HepG2 (cell line): ENCODE results near the gene SLCO3A1. TPM values are rescaled to one million over a fixed set of nuclear protein-coding genes. Genes with fewer than 3 reads are reported as not detected.

Experiments
- ATAC-seq: fragments of 200-7000 bp; cut with Tn5 transposase; 3 replicates; pipeline ENCODE4 v1.9.1; 2020; ENCODE audit warnings: mild to moderate bottlenecking, moderate library complexity
- BruUV-seq: library from RNA; stranded (reverse); fragments of 400-500 nt; replicated peaks from 2 replicates; lab custom pipeline; 2021; lab: Mats Ljungman, UMichigan
- CTCF ChIA-PET: fragments of 300-600 bp; formaldehyde crosslinking; extraction: SDS; loops from one replicate; lab custom pipeline; 2021; ENCODE audit warnings: low total read pairs, inconsistent platforms, low intra/inter-chr PET ratio; lab: Yijun Ruan, JAX
- POLR2A ChIA-PET: fragments of 350-600 bp; sonication (Branson Sonifier 250); formaldehyde crosslinking; loops from one replicate; lab custom pipeline; 2020; ENCODE audit warnings: antibody characterized with exemption, inconsistent platforms; lab: Yijun Ruan, JAX
- DNase-seq: peaks from one replicate; pipeline ENCODE4 v3.0.0-alpha.2; 2015; ENCODE audit warnings: low spot score
- FAIRE-seq: peaks from 3 replicates; lab custom pipeline; 2011; peaks lifted over from hg19 to GRCh38; lab: Jason Lieb, UNC
- H2AFZ ChIP-seq: one replicate; pipeline ENCODE4 v1.6.1; 2011; ENCODE audit warnings: low read length, inconsistent platforms
- H3K27ac ChIP-seq: fragments of 300-600 bp; 3 replicates; pipeline ENCODE4 v1.8.0; 2011; ENCODE audit warnings: mixed run types, mild to moderate bottlenecking, mixed read lengths, low read length, inconsistent platforms; ENCODE audit not compliant: insufficient read depth; ENCODE audit errors: extremely low read length
- H3K27me3 ChIP-seq, 2 experiments: fragments of 200-600 bp in 1 of 2; 2 replicates in 1 of 2; 3 replicates in 1 of 2; pipeline versions ENCODE4 v1.6.0 to v1.8.0; 2011; ENCODE audit warnings: low read length in 2 of 2, mild to moderate bottlenecking in 2 of 2, moderate library complexity in 2 of 2, inconsistent platforms in 1 of 2; ENCODE audit not compliant: insufficient read depth in 2 of 2, control insufficient read depth in 1 of 2
- H3K36me3 ChIP-seq, 2 experiments: fragments of 200-600 bp in 1 of 2; replicated peaks in 1 of 2; 2 replicates in 1 of 2; 3 replicates in 1 of 2; pipeline versions ENCODE4 v1.5.1 to v1.8.0; 2011; ENCODE audit warnings: low read length in 2 of 2, inconsistent platforms in 1 of 2; ENCODE audit not compliant: insufficient read depth in 2 of 2, control insufficient read depth in 1 of 2
- H3K4me1 ChIP-seq: 2 replicates; pipeline ENCODE4 v1.5.1; 2012; ENCODE audit warnings: low read length, inconsistent platforms; ENCODE audit not compliant: insufficient read depth
- H3K4me2 ChIP-seq: 2 replicates; pipeline ENCODE4 v1.6.0; 2011; ENCODE audit warnings: low read depth, low read length, inconsistent platforms
- H3K4me3 ChIP-seq, 3 experiments: fragments of 200-600 bp in 1 of 3; sonication (generic), shearing (Covaris generic) in 1 of 3; replicated peaks in 1 of 3; 2 replicates each; pipeline ENCODE4 v1.5.1; 2011 to 2016; ENCODE audit warnings: low read length in 3 of 3, inconsistent platforms in 2 of 3, low read depth in 2 of 3, mild to moderate bottlenecking in 2 of 3, control low read depth in 1 of 3, mixed read lengths in 1 of 3; ENCODE audit not compliant: insufficient read depth in 1 of 3
- H3K79me2 ChIP-seq: one replicate; pipeline ENCODE4 v1.6.1; 2011; ENCODE audit warnings: low read length, inconsistent platforms; ENCODE audit not compliant: insufficient read depth
- H3K9ac ChIP-seq: 2 replicates; pipeline ENCODE4 v1.6.0; 2011; ENCODE audit warnings: mild to moderate bottlenecking, low read depth, low read length, inconsistent platforms; ENCODE audit not compliant: insufficient read depth
- H3K9me3 ChIP-seq: 2 replicates; pipeline ENCODE4 v1.5.1; 2012; ENCODE audit warnings: mild to moderate bottlenecking, low read length
- H4K20me1 ChIP-seq: 2 replicates; pipeline ENCODE4 v1.6.0; 2011; ENCODE audit warnings: inconsistent platforms, mild to moderate bottlenecking, low read length, moderate library complexity; ENCODE audit not compliant: insufficient read depth
- GFI1 ChIP-seq: sonication (generic); formaldehyde crosslinking; IDR thresholded peaks from 2 replicates; pipeline ENCODE4 v1.5.0; 2020; ENCODE audit warnings: missing genetic modification reagents, mild to moderate bottlenecking, borderline replicate concordance
- JUNB ChIP-seq: sonication (generic); formaldehyde crosslinking; IDR thresholded peaks from 2 replicates; pipeline ENCODE4 v1.8.0; 2022; ENCODE audit warnings: missing genetic modification reagents, mild to moderate bottlenecking, borderline replicate concordance
- KDM2A ChIP-seq: sonication (generic); formaldehyde crosslinking; IDR thresholded peaks from 2 replicates; pipeline ENCODE4 v1.4.0; 2020; ENCODE audit warnings: low read depth, missing genetic modification reagents, borderline replicate concordance
- MEIS2 ChIP-seq: sonication (generic); formaldehyde crosslinking; IDR thresholded peaks from 2 replicates; pipeline ENCODE4 v1.9.0; 2021; ENCODE audit warnings: mild to moderate bottlenecking, missing genetic modification reagents
- NCOA2 ChIP-seq: sonication (generic); formaldehyde crosslinking; IDR thresholded peaks from 2 replicates; pipeline ENCODE4 v1.8.0; 2022; ENCODE audit warnings: inconsistent platforms
- RFXANK ChIP-seq: IDR thresholded peaks from 2 replicates; pipeline ENCODE4 v1.6.1; 2016
- SNAPC2 ChIP-seq: sonication (generic); formaldehyde crosslinking; IDR thresholded peaks from 2 replicates; pipeline ENCODE4 v1.8.1; 2022; ENCODE audit warnings: mild to moderate bottlenecking, missing genetic modification reagents
- SOX13 ChIP-seq, 3 experiments: fragments of 450-650 bp in 1 of 3; sonication (generic) in 1 of 3; formaldehyde crosslinking in 1 of 3; IDR thresholded peaks in 2 of 3; conservative IDR thresholded peaks in 1 of 3; 2 replicates each; pipeline versions ENCODE4 v1.5.0 to v1.6.1; 2016 to 2020; ENCODE audit warnings: antibody characterized with exemption in 1 of 3, mild to moderate bottlenecking in 1 of 3, missing compliant biosample characterization in 1 of 3, missing genetic modification reagents in 1 of 3, moderate library complexity in 1 of 3
- SP1 ChIP-seq, 2 experiments: fragments of 450-650 bp in 1 of 2; sonication (generic) in 1 of 2; formaldehyde crosslinking in 1 of 2; IDR thresholded peaks; 2 replicates each; pipeline versions ENCODE4 v1.4.0 to v1.6.1; 2016 to 2020; ENCODE audit warnings: missing genetic modification reagents in 1 of 2
- SP4 ChIP-seq: sonication (generic); formaldehyde crosslinking; IDR thresholded peaks from 2 replicates; pipeline ENCODE4 v1.8.1; 2023; ENCODE audit warnings: mild to moderate bottlenecking, missing genetic modification reagents
- ZC3H13 ChIP-seq: sonication (generic); formaldehyde crosslinking; IDR thresholded peaks from 2 replicates; pipeline ENCODE4 v1.8.1; 2023; ENCODE audit warnings: mild to moderate bottlenecking, missing genetic modification reagents, moderate library complexity
- ZMAT3 ChIP-seq: sonication (generic); formaldehyde crosslinking; conservative IDR thresholded peaks from 2 replicates; pipeline ENCODE4 v1.7.0; 2021; ENCODE audit warnings: missing genetic modification reagents
- ZMYM4 ChIP-seq: sonication (generic); formaldehyde crosslinking; IDR thresholded peaks from 2 replicates; pipeline ENCODE4 v1.8.1; 2023; ENCODE audit warnings: mild to moderate bottlenecking, missing genetic modification reagents
- ZNF615 ChIP-seq: sonication (generic); formaldehyde crosslinking; IDR thresholded peaks from 2 replicates; pipeline ENCODE4 v1.5.0; 2020; ENCODE audit warnings: mild to moderate bottlenecking, missing genetic modification reagents, borderline replicate concordance
- ZNF768 ChIP-seq: sonication (generic); formaldehyde crosslinking; IDR thresholded peaks from 2 replicates; pipeline ENCODE4 v1.4.0; 2020; ENCODE audit warnings: missing genetic modification reagents
- WGBS: methylation state at CpG from one replicate; pipeline ENCODE4 v1.1.6; 2017; ENCODE audit warnings: low lambda C conversion rate; 5-methylcytosine and 5-hydroxymethylcytosine counted together
- in situ Hi-C: cut with HindIII; loops from 2 replicates; pipeline ENCODE4 v1.10.0; 2017; ENCODE audit warnings: low pct_unique_long_range_greater_than_20kb; ENCODE audit not compliant: extremely low pct_ligation_motif_present
- intact Hi-C: fragments of 100-400 bp; cut with micrococcal nuclease; formaldehyde crosslinking; loops from one replicate; pipeline ENCODE4 v1.10.0; 2022; ENCODE audit not compliant: unreplicated experiment
- polyA plus RNA-seq, 8 experiments: library from polyadenylated mRNA; depleted of rRNA in 3 of 8; stranded (reverse) in 7 of 8; unstranded in 1 of 8; fragments of >200 nt; fragmentation: Illumina TruSeq in 4 of 8; extraction: Trizol in 4 of 8; gene quantifications; 2 replicates each; pipeline versions ENCODE4 v1.2.1 to v1.2.3, GENCODE V29; 2011 to 2016; ENCODE audit warnings: low read depth in 4 of 8, missing spikeins in 1 of 8, mixed read lengths in 1 of 8; ENCODE audit not compliant: insufficient read depth in 1 of 8
- total RNA-seq, 5 experiments: library from RNA; depleted of rRNA; stranded (reverse); fragments of >200 nt; fragmentation: Illumina TruSeq; extraction: Trizol; gene quantifications; 2 replicates each; pipeline ENCODE4 v1.2.3, GENCODE V29; 2016; ENCODE audit warnings: low read depth in 1 of 5

Gene SLCO3A1
- total and polyA plus RNA-seq, 2 of the 13 experiments (the other 11 are each of a cell fraction or from before 2014, with no cell fraction given): 0.02 TPM; not detected in 1

- Histone ChIP-seq H4K20me1 (no peaks in the 10 kb centered on the region), H3K36me3 (no peaks in the 10 kb centered on the region), H2AFZ (no peak overlapping the region)
- 20% methylated on average over 3 of the region's 3 CpGs for WGBS
- TF ChIP-seq SP4 (CRISPR knock-in tag) (no peak), GFI1 (CRISPR knock-in tag) (no peak), ZNF615 (CRISPR knock-in tag) (no peak), ZMAT3 (CRISPR knock-in tag) (no peak), ZC3H13 (CRISPR knock-in tag) (no peak), NCOA2 (CRISPR knock-in tag) (no peak), SNAPC2 (CRISPR knock-in tag) (no peak), SOX13 (IDR thresholded peaks at IDR 0.05) (no peak), SOX13 (CRISPR knock-in tag; conservative IDR thresholded peaks at IDR 0.05 in 1 of 2, IDR thresholded peaks at IDR 0.05 in 1 of 2) (no peak), JUNB (CRISPR knock-in tag) (no peak), MEIS2 (CRISPR knock-in tag) (no peak), KDM2A (CRISPR knock-in tag) (no peak), SP1 (IDR thresholded peaks at IDR 0.05) (no peak), SP1 (CRISPR knock-in tag; IDR thresholded peaks at IDR 0.05) (no peak), RFXANK (no peak), ZMYM4 (no peak), ZNF768 (CRISPR knock-in tag) (no peak)
- TF ChIP-seq, all 625 proteins: peak for 0
- ChIA-PET CTCF (no interaction called here), POLR2A (no interaction called here)
- Histone ChIP-seq H3K27ac (no peak overlapping the region), H3K9ac (no peak overlapping the region), H3K27me3 (peaks cover 0 to 9% of the 10 kb centered on the region in 2 experiments; a peak in 3 of 5 replicates), H3K4me2 (no peak overlapping the region), H3K9me3 (no peaks in the 10 kb centered on the region), H3K4me3 (no peak overlapping the region), H3K4me1 (no peaks in the 10 kb centered on the region), H3K79me2 (no peaks in the 10 kb centered on the region)
- no TSS peak for BruUV-seq
- FAIRE-seq: no peak
- intact Hi-C loops (no loop called here), in situ Hi-C loops (no loop called here)
- no peak for ATAC-seq
- DNase-seq: no peak
Observed at GRCh38 chr15:92153620-92154019, 300.1 kb downstream of the SLCO3A1 start.
